OCI-LY3 (cell line): ENCODE measurements around the gene ABHD12.

Source experiments
- CTCF ChIP-seq: fragments of 200-600, 300-600 bp; sonication (generic); IDR thresholded peaks from 2 replicates; pipeline ENCODE4 v1.5.1; 2014; ENCODE audit warnings: antibody characterized with exemption, low read length, low read depth
- EZH2phosphoT487 ChIP-seq: fragments of 200-600 bp; shearing (Covaris generic); IDR thresholded peaks from 2 replicates; pipeline ENCODE4 v1.6.1; 2018; ENCODE audit warnings: antibody characterized with exemption, mixed run types, low read depth

GRCh38 chr20:25394276-25394675 lies 3.6 kb upstream of the ABHD12 start:
- no peak for TF ChIP-seq CTCF
- TF ChIP-seq EZH2phosphoT487, result no peak
